ENCODE results near the gene ADGRL2. TPM values are rescaled to one million over a fixed set of nuclear protein-coding genes. Genes with fewer than 3 reads are reported as not detected.

The ADGRL2 gene
- total RNA-seq, 4 donors from 2014 or later: 25.3 to 77.7 (median 27.2) TPM

GRCh38 chr1:81936853-81937252 lies 136.1 kb downstream of the ADGRL2 start:
- Histone ChIP-seq H3K27ac (no peak overlapping the region), H3K4me1 (peaks cover 0 to 18% (median 6%) of the 10 kb centered on the region in 4 donors), H3K9me3 (no peaks in the 10 kb centered on the region), H3K4me3 (no peak overlapping the region), H3K27me3 (no peaks in the 10 kb centered on the region), H3K36me3 (no peaks in the 10 kb centered on the region)
- 53 to 59% methylated on average over 2 of the region's 2 CpGs for WGBS, 2 donors
- no peak for DNase-seq (ENCODE audit: low spot score in 2 of 2)
- no peak for TF ChIP-seq POLR2A (IDR thresholded peaks at IDR 0.05)
- TF ChIP-seq, protein P1, sequence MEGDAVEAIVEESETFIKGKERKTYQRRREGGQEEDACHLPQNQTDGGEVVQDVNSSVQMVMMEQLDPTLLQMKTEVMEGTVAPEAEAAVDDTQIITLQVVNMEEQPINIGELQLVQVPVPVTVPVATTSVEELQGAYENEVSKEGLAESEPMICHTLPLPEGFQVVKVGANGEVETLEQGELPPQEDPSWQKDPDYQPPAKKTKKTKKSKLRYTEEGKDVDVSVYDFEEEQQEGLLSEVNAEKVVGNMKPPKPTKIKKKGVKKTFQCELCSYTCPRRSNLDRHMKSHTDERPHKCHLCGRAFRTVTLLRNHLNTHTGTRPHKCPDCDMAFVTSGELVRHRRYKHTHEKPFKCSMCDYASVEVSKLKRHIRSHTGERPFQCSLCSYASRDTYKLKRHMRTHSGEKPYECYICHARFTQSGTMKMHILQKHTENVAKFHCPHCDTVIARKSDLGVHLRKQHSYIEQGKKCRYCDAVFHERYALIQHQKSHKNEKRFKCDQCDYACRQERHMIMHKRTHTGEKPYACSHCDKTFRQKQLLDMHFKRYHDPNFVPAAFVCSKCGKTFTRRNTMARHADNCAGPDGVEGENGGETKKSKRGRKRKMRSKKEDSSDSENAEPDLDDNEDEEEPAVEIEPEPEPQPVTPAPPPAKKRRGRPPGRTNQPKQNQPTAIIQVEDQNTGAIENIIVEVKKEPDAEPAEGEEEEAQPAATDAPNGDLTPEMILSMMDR (IDR thresholded peaks at IDR 0.05): no peak
- no peak for TF ChIP-seq EP300 (IDR thresholded peaks at IDR 0.05)

- Histone ChIP-seq H3K36me3 (no peaks in the 10 kb centered on the region), H3K4me3 (no peak overlapping the region), H3K27me3 (no peaks in the 10 kb centered on the region), H3K9me3 (no peaks in the 10 kb centered on the region), H3K4me1 (peaks cover 0 to 18% (median 6%) of the 10 kb centered on the region in 4 donors), H3K27ac (no peak overlapping the region)
- no peak for DNase-seq (ENCODE audit: low spot score in 2 of 2)
- TF ChIP-seq, protein P1 (IDR thresholded peaks at IDR 0.05): no peak
- no peak for TF ChIP-seq EP300 (IDR thresholded peaks at IDR 0.05)
- WGBS, 2 donors: 78% methylated on average over 2 of the region's 2 CpGs
These were observed 137.2 kb downstream of the ADGRL2 start for GRCh38 chr1:81937791-81938450.

GRCh38 chr1:81948495-81948894 lies 147.8 kb downstream of the ADGRL2 start:
- DNase-seq (ENCODE audit: low spot score in 2 of 2): no peak
- no peaks in the 10 kb centered on the region for H3K9me3 ChIP-seq
- H3K4me1 ChIP-seq: peaks cover 0 to 9% (median 0%) of the 10 kb centered on the region in 4 donors
- TF ChIP-seq, protein P1 (IDR thresholded peaks at IDR 0.05): no peak
- TF ChIP-seq POLR2A (IDR thresholded peaks at IDR 0.05) (no peak), EP300 (IDR thresholded peaks at IDR 0.05) (no peak)
- WGBS, 2 donors: 68 to 76% methylated on average over 2 of the region's 2 CpGs
- no peaks in the 10 kb centered on the region for H3K36me3 ChIP-seq
- H3K4me3 ChIP-seq: no peak overlapping the region
- no peak overlapping the region for H3K27ac ChIP-seq
- H3K27me3 ChIP-seq: no peaks in the 10 kb centered on the region

DNA sequence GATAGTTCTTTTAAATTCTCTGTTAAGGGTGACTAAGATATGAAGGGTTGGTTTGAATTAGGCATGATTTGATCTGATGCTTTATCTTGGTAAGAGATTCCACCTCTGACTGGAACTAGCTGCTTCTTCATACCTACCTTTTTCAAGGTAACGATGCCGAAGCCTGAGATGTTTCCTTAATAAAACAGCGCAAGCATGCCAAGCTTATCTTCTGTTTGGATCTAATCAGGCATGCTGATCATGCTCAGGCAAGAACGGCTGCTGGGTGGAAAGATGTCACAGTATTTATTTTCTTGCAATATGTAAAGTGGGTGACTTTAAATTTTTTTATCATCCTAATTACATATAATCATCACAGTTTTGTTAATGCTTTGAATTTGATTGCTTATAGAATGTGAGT lies 148.7 kb downstream of the ADGRL2 start:
- Histone ChIP-seq H3K36me3 (no peaks in the 10 kb centered on the region), H3K27me3 (no peaks in the 10 kb centered on the region), H3K4me3 (no peak overlapping the region), H3K9me3 (no peaks in the 10 kb centered on the region), H3K27ac (no peak overlapping the region), H3K4me1 (peaks cover 0 to 13% (median 0%) of the 10 kb centered on the region in 4 donors)
- WGBS, 2 donors: 88 to 91% methylated on average over 4 of the region's 4 CpGs
- DNase-seq (ENCODE audit: low spot score in 2 of 2): no peak
- TF ChIP-seq, protein P1 (IDR thresholded peaks at IDR 0.05): no peak
- TF ChIP-seq POLR2A (IDR thresholded peaks at IDR 0.05): no peak
- no peak for TF ChIP-seq EP300 (IDR thresholded peaks at IDR 0.05)

DNA sequence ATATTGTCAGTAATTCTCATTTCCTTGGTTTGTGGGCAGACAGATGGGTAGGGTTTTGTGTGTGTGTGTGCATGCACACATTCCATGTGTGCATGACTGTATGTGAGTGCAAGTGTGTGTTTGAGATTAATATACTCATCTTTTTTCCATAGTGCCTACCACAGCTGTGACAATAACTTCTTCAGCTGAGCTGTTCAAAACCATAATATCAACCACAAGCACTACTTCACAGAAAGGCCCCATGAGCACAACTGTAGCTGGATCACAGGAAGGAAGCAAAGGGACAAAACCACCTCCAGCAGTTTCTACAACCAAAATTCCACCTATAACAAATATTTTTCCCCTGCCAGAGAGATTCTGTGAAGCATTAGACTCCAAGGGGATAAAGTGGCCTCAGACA lies 149.3 kb downstream of the ADGRL2 start:
- DNase-seq (ENCODE audit: low spot score in 2 of 2): no peak
- H3K4me3 ChIP-seq: no peak overlapping the region
- no peaks in the 10 kb centered on the region for H3K36me3 ChIP-seq
- H3K27ac ChIP-seq: no peak overlapping the region
- no peaks in the 10 kb centered on the region for H3K9me3 ChIP-seq
- TF ChIP-seq POLR2A (IDR thresholded peaks at IDR 0.05) (no peak), EP300 (IDR thresholded peaks at IDR 0.05) (no peak)
- TF ChIP-seq, protein P1 (IDR thresholded peaks at IDR 0.05): no peak
- H3K4me1 ChIP-seq: peaks cover 0 to 13% (median 0%) of the 10 kb centered on the region in 4 donors
- H3K27me3 ChIP-seq: no peaks in the 10 kb centered on the region
